Tibial nerve (tissue), 4 donors: ENCODE measurements around the gene KNL1. TPM values are rescaled to one million over a fixed set of nuclear protein-coding genes. Genes with fewer than 3 reads are reported as not detected.
"Not testable (repeated sequence)": the region's sequence is repeated elsewhere in the genome, so short reads cannot be mapped to it uniquely, and the experiment has no call there.

Experiments used
- DNase-seq, 2 donors: peaks; one replicate each; pipeline ENCODE4 v3.0.0-alpha.2; 2019; ENCODE audit warnings: low spot score in 2 of 2
- H3K27ac ChIP-seq, 4 donors: fragments of 200-600 bp; sonication (generic) in 3 of 4; one replicate each; pipeline ENCODE4 v1.5.1; 2017 to 2019; ENCODE audit warnings: mild to moderate bottlenecking in 1 of 4
- H3K27me3 ChIP-seq, 2 donors: fragments of 200-600 bp; sonication (generic) in 1 of 2; one replicate each; pipeline versions ENCODE4 v1.5.1 to v1.6.0; 2017 to 2019
- H3K36me3 ChIP-seq, 3 donors: fragments of 200-600 bp; sonication (generic); one replicate each; pipeline ENCODE4 v1.5.1; 2018 to 2019
- H3K4me1 ChIP-seq, 4 donors: fragments of 200-600 bp; sonication (generic) in 3 of 4; one replicate each; pipeline ENCODE4 v1.5.1; 2017 to 2019
- H3K4me3 ChIP-seq, 4 donors: fragments of 200-600 bp; sonication (generic) in 3 of 4; one replicate each; pipeline ENCODE4 v1.5.1; 2017 to 2019; ENCODE audit warnings: mild to moderate bottlenecking in 1 of 4, moderate library complexity in 1 of 4
- H3K9me3 ChIP-seq, 4 donors: fragments of 200-600 bp; sonication (generic) in 3 of 4; one replicate each; pipeline ENCODE4 v1.5.1; 2017 to 2019
- EP300 ChIP-seq, 2 donors: sonication (generic); formaldehyde crosslinking; IDR thresholded peaks; one replicate each; pipeline ENCODE4 v1.6.1; 2017; ENCODE audit warnings: antibody characterized with exemption in 2 of 2, mild to moderate bottlenecking in 1 of 2
- POLR2A ChIP-seq, 2 donors: fragments of 450-650 bp; IDR thresholded peaks; one replicate each; pipeline ENCODE4 v1.6.1; 2017; ENCODE audit warnings: antibody characterized with exemption in 2 of 2, mild to moderate bottlenecking in 2 of 2, moderate library complexity in 2 of 2
- WGBS, 2 donors: methylation state at CpG; one replicate each; pipeline ENCODE4 v1.1.5; 2018; 5-methylcytosine and 5-hydroxymethylcytosine counted together
- total RNA-seq, 4 donors: library from RNA; depleted of rRNA; stranded (reverse); fragments of >200 nt; gene quantifications; one replicate each; pipeline ENCODE4 v1.1.0, GENCODE V29; 2016
- TF ChIP-seq, protein P1 (sequence below), 5 experiments: fragments of 200-600 bp in 3 of 5; fragments of 450-650 bp in 2 of 5; sonication (generic) in 3 of 5; IDR thresholded peaks; one replicate each; pipeline ENCODE4 v1.5.1; 2016 to 2019; ENCODE audit warnings: antibody characterized with exemption in 5 of 5, mild to moderate bottlenecking in 3 of 5, moderate library complexity in 2 of 5

Gene KNL1
- total RNA-seq, 4 donors from 2014 or later, result under 0.01 to 1.3 (median 0.99) TPM

GRCh38 chr15:40647523-40647922 is 53.5 kb downstream of the KNL1 start:
- Histone ChIP-seq H3K27ac (no peak overlapping the region), H3K36me3 (no peaks in the 10 kb centered on the region), H3K4me3 (no peak overlapping the region), H3K27me3 (no peaks in the 10 kb centered on the region), H3K4me1 (no peaks in the 10 kb centered on the region), H3K9me3 (no peaks in the 10 kb centered on the region)
- WGBS, 2 donors, result 91 to 94% methylated on average over 1 of the region's 1 CpG
- no peak for DNase-seq
- TF ChIP-seq POLR2A (IDR thresholded peaks at IDR 0.05) (no peak), EP300 (IDR thresholded peaks at IDR 0.05) (no peak)
- TF ChIP-seq, protein P1, sequence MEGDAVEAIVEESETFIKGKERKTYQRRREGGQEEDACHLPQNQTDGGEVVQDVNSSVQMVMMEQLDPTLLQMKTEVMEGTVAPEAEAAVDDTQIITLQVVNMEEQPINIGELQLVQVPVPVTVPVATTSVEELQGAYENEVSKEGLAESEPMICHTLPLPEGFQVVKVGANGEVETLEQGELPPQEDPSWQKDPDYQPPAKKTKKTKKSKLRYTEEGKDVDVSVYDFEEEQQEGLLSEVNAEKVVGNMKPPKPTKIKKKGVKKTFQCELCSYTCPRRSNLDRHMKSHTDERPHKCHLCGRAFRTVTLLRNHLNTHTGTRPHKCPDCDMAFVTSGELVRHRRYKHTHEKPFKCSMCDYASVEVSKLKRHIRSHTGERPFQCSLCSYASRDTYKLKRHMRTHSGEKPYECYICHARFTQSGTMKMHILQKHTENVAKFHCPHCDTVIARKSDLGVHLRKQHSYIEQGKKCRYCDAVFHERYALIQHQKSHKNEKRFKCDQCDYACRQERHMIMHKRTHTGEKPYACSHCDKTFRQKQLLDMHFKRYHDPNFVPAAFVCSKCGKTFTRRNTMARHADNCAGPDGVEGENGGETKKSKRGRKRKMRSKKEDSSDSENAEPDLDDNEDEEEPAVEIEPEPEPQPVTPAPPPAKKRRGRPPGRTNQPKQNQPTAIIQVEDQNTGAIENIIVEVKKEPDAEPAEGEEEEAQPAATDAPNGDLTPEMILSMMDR (IDR thresholded peaks at IDR 0.05), result no peak

DNA sequence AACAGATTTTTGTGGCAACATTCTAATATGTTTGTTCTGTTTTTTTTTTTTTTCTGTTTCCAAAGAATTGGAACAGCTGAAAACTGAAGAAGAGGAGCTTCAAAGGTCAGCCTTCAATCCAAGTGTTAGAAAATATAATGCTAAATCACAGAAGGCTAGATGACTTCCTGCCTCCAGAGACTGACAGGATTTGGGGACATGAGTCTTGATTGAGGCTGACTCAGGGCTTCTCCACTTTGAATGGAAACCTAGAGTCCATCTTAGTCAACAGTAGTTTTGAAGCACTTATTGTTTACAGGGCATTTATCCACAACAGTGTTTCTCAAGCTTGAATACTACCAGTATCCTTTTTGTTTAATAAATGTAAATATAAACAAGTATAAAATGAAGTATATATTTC is 56.4 kb downstream of the KNL1 start:
- Histone ChIP-seq H3K9me3 (no peaks in the 10 kb centered on the region), H3K27me3 (no peaks in the 10 kb centered on the region), H3K36me3 (no peaks in the 10 kb centered on the region), H3K4me1 (no peaks in the 10 kb centered on the region), H3K27ac (no peak overlapping the region), H3K4me3 (no peak overlapping the region)
- no peak for TF ChIP-seq EP300 (IDR thresholded peaks at IDR 0.05)
- TF ChIP-seq, protein P1 (IDR thresholded peaks at IDR 0.05), result no peak
- TF ChIP-seq POLR2A (IDR thresholded peaks at IDR 0.05), result no peak
- no peak for DNase-seq

DNA sequence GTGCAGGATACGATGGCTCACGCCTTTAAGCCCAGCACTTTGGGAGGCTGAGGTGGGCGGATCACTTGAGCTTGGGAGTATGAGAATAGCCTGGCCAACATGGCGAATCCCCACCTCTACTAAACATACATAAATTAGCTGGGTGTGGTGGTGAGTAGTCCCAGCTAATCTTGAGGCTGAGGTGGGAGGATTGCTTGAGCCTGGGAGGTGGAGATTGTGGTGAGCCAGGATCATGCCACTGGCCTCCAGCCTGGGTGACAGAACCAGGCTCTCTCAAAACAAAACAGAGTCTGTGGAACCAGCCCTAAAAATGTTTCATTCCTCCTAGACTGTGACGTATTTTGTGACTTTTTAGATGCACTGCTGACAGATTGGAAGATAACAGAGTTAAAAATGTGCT is 66.6 kb downstream of the KNL1 start:
- no peaks in the 10 kb centered on the region for H3K36me3 ChIP-seq
- H3K4me3 ChIP-seq, result no peak overlapping the region
- H3K27me3 ChIP-seq, result no peaks in the 10 kb centered on the region
- H3K9me3 ChIP-seq, result no peaks in the 10 kb centered on the region
- DNase-seq, result no peak
- 97 to 98% methylated on average over 5 of the region's 5 CpGs for WGBS, 2 donors
- TF ChIP-seq POLR2A (IDR thresholded peaks at IDR 0.05) (no peak), EP300 (IDR thresholded peaks at IDR 0.05) (no peak)
- TF ChIP-seq, protein P1 (IDR thresholded peaks at IDR 0.05), result no peak
- no peak overlapping the region for H3K27ac ChIP-seq
- no peaks in the 10 kb centered on the region for H3K4me1 ChIP-seq

- Histone ChIP-seq H3K36me3 (no peaks in the 10 kb centered on the region), H3K27me3 (no peaks in the 10 kb centered on the region), H3K4me3 (no peak overlapping the region), H3K27ac (no peak overlapping the region), H3K9me3 (no peaks in the 10 kb centered on the region), H3K4me1 (no peaks in the 10 kb centered on the region)
- WGBS, 2 donors, result 94 to 98% methylated on average over 7 of the region's 7 CpGs
- TF ChIP-seq POLR2A (IDR thresholded peaks at IDR 0.05) (no peak), EP300 (IDR thresholded peaks at IDR 0.05) (no peak)
- no peak for DNase-seq
Observed at GRCh38 chr15:40664909-40665308, 70.9 kb downstream of the KNL1 start.

DNA sequence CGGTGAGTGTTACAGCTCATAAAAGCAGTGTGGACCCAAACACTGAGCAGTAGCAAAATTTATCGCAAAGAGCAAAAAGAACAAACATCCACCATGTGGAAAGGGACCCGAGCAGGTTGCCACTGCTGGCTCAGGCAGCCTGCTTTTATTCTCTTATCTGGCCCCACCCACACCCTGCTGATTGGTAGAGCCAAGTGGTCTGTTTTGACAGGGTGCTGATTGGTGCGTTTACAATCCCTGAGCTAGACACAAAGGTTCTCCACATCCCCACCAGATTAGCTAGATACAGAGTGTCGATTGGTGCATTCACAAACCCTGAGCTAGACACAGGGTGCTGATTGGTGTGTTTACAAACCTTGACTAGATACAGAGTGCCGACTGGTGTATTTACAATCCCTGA is 82.2 kb downstream of the KNL1 start:
- WGBS, 2 donors, result 88 to 90% methylated on average over 6 of the region's 6 CpGs
- not testable (repeated sequence) for H3K4me1 ChIP-seq, H3K9me3 ChIP-seq, H3K36me3 ChIP-seq, H3K27ac ChIP-seq, DNase-seq, H3K27me3 ChIP-seq, H3K4me3 ChIP-seq

DNA sequence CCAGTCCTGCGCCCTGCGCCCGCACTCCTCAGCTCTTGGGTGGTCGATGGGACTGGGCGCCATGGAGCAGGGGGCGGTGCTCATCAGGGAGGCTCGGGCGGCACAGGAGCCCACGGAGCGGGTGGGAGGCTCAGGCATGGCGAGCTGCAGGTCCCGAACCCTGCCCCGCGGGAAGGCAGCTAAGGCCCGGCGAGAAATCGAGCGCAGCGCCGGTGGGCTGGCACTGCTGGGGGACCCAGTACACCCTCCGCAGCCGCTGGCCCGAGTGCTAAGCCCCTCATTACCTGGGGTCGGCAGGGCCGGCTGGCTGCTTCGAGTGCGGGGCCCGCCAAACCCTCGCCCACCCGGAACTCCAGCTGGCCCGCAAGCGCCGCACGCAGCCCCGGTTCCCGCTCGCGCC is 82.9 kb downstream of the KNL1 start:
- whole genome bisulfite sequencing, 2 donors, result 93 to 97% methylated on average over 22 to 30 of the region's 38 CpGs
- not testable (repeated sequence) for H3K27ac ChIP-seq, DNase-seq, H3K27me3 ChIP-seq, H3K4me3 ChIP-seq, H3K36me3 ChIP-seq, H3K4me1 ChIP-seq, H3K9me3 ChIP-seq

DNA sequence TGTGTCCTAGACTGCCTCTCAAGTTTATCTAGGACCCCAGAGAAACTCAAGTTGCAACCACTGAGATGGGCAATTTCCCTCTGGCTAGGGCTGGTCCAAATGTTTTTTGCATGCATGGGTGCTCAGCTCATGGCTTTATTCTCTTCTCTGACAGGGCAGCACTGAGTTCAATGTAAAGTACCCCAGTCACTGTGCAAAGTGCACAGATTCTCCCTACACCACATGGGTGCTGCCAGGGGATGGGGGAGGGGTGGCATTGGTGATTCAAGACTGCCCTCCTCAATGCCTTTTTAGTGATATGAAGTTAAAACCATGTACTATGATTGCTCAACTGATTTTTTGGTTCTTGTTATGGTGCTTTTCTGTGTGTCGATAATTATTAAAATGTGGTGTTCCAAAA is 86.1 kb downstream of the KNL1 start:
- Histone ChIP-seq H3K4me1 (no peaks in the 10 kb centered on the region), H3K27ac (no peak overlapping the region), H3K9me3 (no peaks in the 10 kb centered on the region), H3K4me3 (no peak overlapping the region), H3K36me3 (no peaks in the 10 kb centered on the region), H3K27me3 (no peaks in the 10 kb centered on the region)
- no peak for DNase-seq
- 100% methylated on average over 1 of the region's 1 CpG for WGBS, 2 donors
- TF ChIP-seq, protein P1 (IDR thresholded peaks at IDR 0.05), result no peak
- no peak for TF ChIP-seq EP300 (IDR thresholded peaks at IDR 0.05)
- TF ChIP-seq POLR2A (IDR thresholded peaks at IDR 0.05), result no peak

GRCh38 chr15:40680959-40681358 is 86.9 kb downstream of the KNL1 start:
- H3K27me3 ChIP-seq, H3K36me3 ChIP-seq, H3K4me1 ChIP-seq, H3K4me3 ChIP-seq, H3K27ac ChIP-seq, DNase-seq, H3K9me3 ChIP-seq: not testable (repeated sequence)
- WGBS, 2 donors, result 69 to 75% methylated on average over 1 of the region's 1 CpG
